DLD1 (cell line): ENCODE data around the gene MAGEA10.
"Not testable (repeated sequence)": the region's sequence is repeated elsewhere in the genome, so short reads cannot be mapped to it uniquely, and the experiment has no call there.

ENCODE experiments used
- in situ Hi-C: cut with HindIII; loops from 2 replicates; pipeline ENCODE4 v1.10.0; 2017; ENCODE audit warnings: low sequenced_read_pairs

Gene MAGEA10

DNA sequence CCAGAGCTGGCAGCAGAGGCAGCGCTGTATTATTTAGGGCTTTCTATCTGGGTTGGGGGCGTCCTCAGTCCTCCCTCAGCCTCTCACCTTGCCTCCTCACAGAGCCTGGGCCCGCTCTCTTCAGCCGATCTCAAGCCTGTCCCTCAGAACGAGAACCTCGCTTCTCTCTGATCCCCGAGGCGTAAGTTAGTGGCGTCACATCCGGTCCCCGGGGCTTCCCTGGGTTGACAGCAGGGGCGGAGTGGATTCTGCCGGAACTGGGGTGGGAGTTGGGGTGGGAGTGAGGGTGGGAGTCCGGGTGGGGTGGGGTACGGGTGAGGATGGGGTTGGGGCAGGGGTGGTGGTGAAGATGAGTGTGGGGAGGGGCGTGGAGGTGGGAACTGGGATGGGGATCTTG, at the start of gene MAGEA10:
Gene MAGEA10, minus strand, starts transcription at position 190 of the 397 bp plus-strand sequence. CDS start 2,957 bp downstream, outside the sequence.
- in situ Hi-C loops: no loop called here

GRCh38 chrX:152177497-152178269, 39.3 kb upstream of the MAGEA10 start:
- in situ Hi-C loops: no loop called here

- in situ Hi-C loops: no loop called here
Observed at GRCh38 chrX:152177052-152177451, 38.7 kb upstream of the MAGEA10 start.

GRCh38 chrX:152175892-152176291, 37.5 kb upstream of the MAGEA10 start:
- in situ Hi-C loops: not testable (repeated sequence)

GRCh38 chrX:152173923-152174322, 35.5 kb upstream of the MAGEA10 start:
- in situ Hi-C loops: not testable (repeated sequence)

DNA sequence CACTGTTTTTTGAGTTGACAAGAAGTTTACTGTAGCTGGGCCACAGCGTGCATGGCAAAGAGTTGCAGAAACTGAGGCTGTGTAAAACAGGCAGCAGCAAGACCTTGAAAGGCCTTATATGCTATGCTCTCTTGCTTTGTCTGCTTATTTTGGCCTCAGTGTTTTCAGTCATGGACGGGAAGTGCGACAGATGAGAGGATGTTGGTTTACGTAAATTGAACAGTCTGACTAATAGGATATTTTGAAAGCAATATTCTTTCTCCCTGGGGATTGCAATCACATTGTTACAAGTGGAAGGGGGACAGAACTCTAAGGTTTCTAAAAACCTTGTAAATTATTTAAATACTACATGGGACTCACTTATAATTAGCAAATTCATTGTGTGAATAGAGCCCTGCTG, 32.2 kb upstream of the MAGEA10 start:
- in situ Hi-C loops: no loop called here

DNA sequence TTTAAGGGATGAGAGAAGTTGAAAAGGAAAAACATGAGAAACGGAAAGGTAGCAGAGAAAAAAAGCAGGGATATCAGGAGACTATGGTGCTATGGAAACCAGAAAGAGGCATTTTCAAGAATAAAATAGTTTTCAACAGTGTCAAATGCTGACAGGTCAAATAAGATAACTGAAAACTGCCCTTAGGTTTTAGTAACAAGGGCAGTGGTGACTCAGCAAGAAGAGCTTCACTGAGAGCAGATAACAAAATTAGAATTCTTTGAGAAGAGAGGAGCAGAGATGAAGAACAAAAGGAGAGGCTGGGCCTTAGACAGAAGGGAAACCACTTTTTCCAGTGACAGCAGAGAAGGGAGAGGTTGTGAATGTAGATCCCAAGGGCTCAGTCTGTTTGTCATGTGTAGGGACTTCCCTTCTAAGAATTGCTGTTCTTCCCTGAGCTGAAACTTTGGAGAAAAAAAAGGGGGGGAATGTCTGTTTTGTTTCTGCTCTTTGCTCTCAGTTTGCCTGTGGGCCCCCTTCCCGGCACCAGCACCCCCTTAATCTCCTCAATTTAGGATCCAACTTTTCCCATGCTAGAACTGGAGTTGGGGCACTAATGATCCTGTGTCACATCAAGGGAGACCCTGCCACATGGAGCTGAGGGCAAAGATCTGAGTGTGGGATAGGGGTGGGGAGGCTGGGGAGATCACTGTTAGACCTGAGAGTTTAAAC, 26.8 kb upstream of the MAGEA10 start:
- in situ Hi-C loops: no loop called here

DNA sequence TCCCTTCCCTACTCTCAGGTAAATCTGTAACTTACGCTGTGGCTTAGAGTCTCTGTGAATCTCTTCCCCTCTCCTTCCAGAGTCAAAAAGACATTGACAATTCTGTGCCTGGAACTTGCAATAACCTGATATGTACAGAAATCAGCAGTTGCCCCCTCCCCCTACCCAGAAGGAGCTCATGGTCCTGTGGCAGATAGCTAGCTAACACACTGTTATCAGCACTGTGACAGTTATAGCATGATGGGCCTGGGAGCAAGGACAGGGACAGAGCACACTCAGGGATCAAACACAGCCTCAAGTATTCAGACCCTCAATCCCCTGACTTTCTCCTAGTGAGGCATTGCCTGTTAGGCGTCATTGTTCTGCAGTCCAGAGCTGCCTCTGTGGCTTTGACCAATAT, 18.7 kb upstream of the MAGEA10 start:
- in situ Hi-C loops: no loop called here

DNA sequence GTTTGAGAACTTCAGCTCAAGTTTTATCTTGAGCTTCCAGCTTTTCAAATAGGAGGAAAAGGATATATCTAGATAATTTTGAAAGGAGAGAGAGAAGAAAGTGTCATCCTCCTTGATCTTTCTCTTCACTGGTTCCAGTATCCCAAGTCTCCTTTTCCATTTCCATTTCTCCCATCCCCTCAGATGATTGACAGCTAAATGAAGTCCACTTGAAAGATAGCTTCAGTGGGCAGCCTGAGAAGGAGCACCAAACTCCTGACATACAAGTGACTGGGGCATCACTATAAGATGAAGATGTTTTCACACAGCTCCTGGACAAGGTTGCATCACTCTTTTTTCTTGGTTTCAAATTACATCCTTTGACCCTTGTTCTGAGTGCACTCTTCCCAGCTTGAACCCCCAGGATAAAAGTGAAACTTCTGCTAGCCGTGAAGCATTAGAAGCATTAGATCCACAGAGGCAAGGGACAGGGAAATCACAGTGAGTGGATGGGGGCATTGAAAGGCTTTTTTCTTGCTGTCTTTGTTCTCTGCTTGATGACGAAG, 17.5 kb upstream of the MAGEA10 start:
- in situ Hi-C loops: no loop called here

- in situ Hi-C loops: no loop called here
Observed at GRCh38 chrX:152154050-152154449, 15.7 kb upstream of the MAGEA10 start.

GRCh38 chrX:152151256-152151655, 12.9 kb upstream of the MAGEA10 start:
- in situ Hi-C loops: no loop called here

GRCh38 chrX:152149648-152150047, 11.3 kb upstream of the MAGEA10 start:
- in situ Hi-C loops: no loop called here

DNA sequence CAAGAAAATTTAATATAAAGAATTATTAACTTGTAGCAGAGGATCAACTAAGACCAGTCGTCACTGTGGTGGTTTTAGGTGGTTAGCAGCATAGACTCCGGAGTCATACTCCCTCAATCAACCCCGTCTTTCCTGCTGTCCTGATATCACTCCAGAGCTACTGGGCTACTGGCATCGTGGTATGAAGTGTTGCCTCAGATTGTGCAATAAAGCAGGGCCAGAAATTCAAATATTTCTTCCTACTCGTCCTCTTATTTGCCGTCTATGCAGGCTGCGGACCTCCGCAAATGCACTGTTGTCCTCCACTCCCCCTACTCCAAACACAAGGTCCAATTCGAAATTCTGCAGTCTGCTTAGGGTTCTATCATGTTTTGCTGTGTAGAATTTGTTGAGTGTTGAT, 1.2 kb upstream of the MAGEA10 start:
- in situ Hi-C loops: no loop called here

GRCh38 chrX:152137771-152138387, 498 bp downstream of the MAGEA10 start:
- in situ Hi-C loops: no loop called here

GRCh38 chrX:152136312-152136711, 2.1 kb downstream of the MAGEA10 start:
- in situ Hi-C loops: no loop called here

- in situ Hi-C loops: no loop called here
Observed at GRCh38 chrX:152131525-152131924, 6.9 kb downstream of the MAGEA10 start.

GRCh38 chrX:152129069-152129844, 9.1 kb downstream of the MAGEA10 start:
- in situ Hi-C loops: not testable (repeated sequence)

GRCh38 chrX:152117305-152117704, 21.1 kb downstream of the MAGEA10 start:
- in situ Hi-C loops: no loop called here

- in situ Hi-C loops: no loop called here
Observed at GRCh38 chrX:152108527-152108926, 29.9 kb downstream of the MAGEA10 start.

- in situ Hi-C loops: no loop called here
Observed at GRCh38 chrX:152103866-152104265, 34.5 kb downstream of the MAGEA10 start.

DNA sequence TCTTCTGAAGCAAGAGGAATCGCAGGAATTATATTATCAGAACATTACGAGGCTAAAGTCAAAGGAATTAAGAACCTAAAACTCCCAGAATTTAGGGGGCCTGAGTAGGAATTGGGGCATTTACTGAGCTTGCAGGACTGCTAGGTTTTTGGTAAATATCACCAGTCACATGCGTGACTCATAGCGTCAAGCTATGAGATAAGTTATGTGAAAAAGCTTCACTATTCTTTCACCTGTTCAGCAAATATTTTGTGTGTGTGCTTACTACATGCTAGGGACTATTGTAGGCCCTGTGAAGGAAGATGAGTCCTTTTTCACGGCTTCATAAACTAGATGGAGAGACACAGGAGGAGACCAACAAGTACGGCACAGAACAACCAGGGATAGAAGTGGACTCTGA, 52.2 kb downstream of the MAGEA10 start:
- in situ Hi-C loops: no loop called here
